Gastrocnemius medialis (tissue), 4 donors: ENCODE results near the gene KRTAP4-8. TPM values are rescaled to one million over a fixed set of nuclear protein-coding genes. Genes with fewer than 3 reads are reported as not detected.
"Not testable (repeated sequence)": the region's sequence is repeated elsewhere in the genome, so short reads cannot be mapped to it uniquely, and the experiment has no call there.

Experiments
- ATAC-seq, 2 donors: fragments of 150-250 bp; one replicate each; pipeline ENCODE4 v1.9.1; 2016
- DNase-seq, 2 donors: peaks; one replicate each; pipeline ENCODE4 v3.0.0-alpha.2; 2019
- H3K27ac ChIP-seq, 4 donors: fragments of 200-600 bp; sonication (generic); 1 replicate in 1 of 4; 2 replicates in 3 of 4; pipeline ENCODE4 v1.5.1; 2016 to 2018; ENCODE audit warnings: mild to moderate bottlenecking in 2 of 4, moderate library complexity in 1 of 4
- H3K27me3 ChIP-seq, 3 donors: fragments of 200-600 bp; sonication (generic) in 2 of 3; 1 replicate in 1 of 3; 2 replicates in 2 of 3; pipeline versions ENCODE4 v1.5.1 to v1.6.0; 2016 to 2019; ENCODE audit warnings: mild to moderate bottlenecking in 1 of 3, moderate library complexity in 1 of 3
- H3K36me3 ChIP-seq, 2 donors: fragments of 200-600 bp; sonication (generic) in 1 of 2; one replicate each; pipeline ENCODE4 v1.5.1; 2017 to 2018
- H3K4me1 ChIP-seq, 2 donors: fragments of 200-600 bp; sonication (generic) in 1 of 2; one replicate each; pipeline ENCODE4 v1.5.1; 2016 to 2017; ENCODE audit warnings: mild to moderate bottlenecking in 2 of 2
- H3K4me3 ChIP-seq, 4 donors: fragments of 200-600 bp; sonication (generic) in 3 of 4; 1 replicate in 1 of 4; 2 replicates in 3 of 4; pipeline ENCODE4 v1.5.1; 2016 to 2019; ENCODE audit warnings: mild to moderate bottlenecking in 2 of 4
- H3K9me3 ChIP-seq, 3 donors: fragments of 200-600 bp; sonication (generic) in 2 of 3; 1 replicate in 1 of 3; 2 replicates in 2 of 3; pipeline ENCODE4 v1.5.1; 2016 to 2019
- CTCF ChIP-seq, 5 experiments: fragments of 450-650 bp in 3 of 5; fragments of 200-600 bp in 2 of 5; sonication (generic) in 2 of 5; IDR thresholded peaks in 4 of 5; conservative IDR thresholded peaks in 1 of 5; 1 replicate in 4 of 5; 2 replicates in 1 of 5; pipeline ENCODE4 v1.5.1; 2016 to 2019; ENCODE audit warnings: antibody characterized with exemption in 5 of 5, mild to moderate bottlenecking in 3 of 5, moderate library complexity in 3 of 5
- POLR2A ChIP-seq, 2 donors: fragments of 450-650 bp; IDR thresholded peaks; one replicate each; pipeline ENCODE4 v1.6.1; 2017; ENCODE audit warnings: antibody characterized with exemption in 2 of 2, mild to moderate bottlenecking in 2 of 2, moderate library complexity in 2 of 2
- in situ Hi-C, 4 donors: fragments of 200-750 bp; cut with MboI; loops; one replicate each; pipeline versions ENCODE4 v1.15.0 to v1.8.0; 2017; ENCODE audit warnings: low sequenced_read_pairs in 4 of 4
- intact Hi-C: fragments of 100-400 bp; cut with DNase I; formaldehyde crosslinking; loops from one replicate; pipeline ENCODE4 v1.15.1; 2023; ENCODE audit warnings: low total_unique reads
- total RNA-seq, 4 donors: library from RNA; depleted of rRNA; stranded (reverse); fragments of >200 nt; gene quantifications; one replicate each; pipeline versions ENCODE4 v1.1.0 to v1.2.3, GENCODE V29; 2016

The KRTAP4-8 gene
- total RNA-seq, 4 donors from 2014 or later: not detected

GRCh38 chr17:41127371-41127770 lies 29.4 kb upstream of the KRTAP4-8 start:
- no peaks in the 10 kb centered on the region for H3K4me1 ChIP-seq
- H3K27me3 ChIP-seq: peaks cover 0 to 4% (median 0%) of the 10 kb centered on the region in 3 donors
- ATAC-seq (no peak), DNase-seq (no peak)
- H3K27ac ChIP-seq: no peak overlapping the region
- intact Hi-C loops (no loop called here), in situ Hi-C loops (no loop called here)
- H3K4me3 ChIP-seq: no peak overlapping the region
- no peak for TF ChIP-seq CTCF (IDR thresholded peaks at IDR 0.05 in 4 of 5, conservative IDR thresholded peaks at IDR 0.05 in 1 of 5)
- TF ChIP-seq POLR2A (IDR thresholded peaks at IDR 0.05): no peak
- no peaks in the 10 kb centered on the region for H3K36me3 ChIP-seq
- H3K9me3 ChIP-seq: no peaks in the 10 kb centered on the region

- TF ChIP-seq CTCF (IDR thresholded peaks at IDR 0.05 in 4 of 5, conservative IDR thresholded peaks at IDR 0.05 in 1 of 5) (no peak), POLR2A (IDR thresholded peaks at IDR 0.05) (no peak)
- Histone ChIP-seq H3K4me3 (no peak overlapping the region), H3K36me3 (no peaks in the 10 kb centered on the region), H3K27ac (no peak overlapping the region), H3K9me3 (no peaks in the 10 kb centered on the region), H3K4me1 (no peaks in the 10 kb centered on the region), H3K27me3 (peaks cover 0 to 4% (median 0%) of the 10 kb centered on the region in 3 donors)
- in situ Hi-C loops (no loop called here), intact Hi-C loops (no loop called here)
- DNase-seq (no peak), ATAC-seq (no peak)
These were observed 28.5 kb upstream of the KRTAP4-8 start for GRCh38 chr17:41126412-41126811.

GRCh38 chr17:41125064-41125463 lies 27.1 kb upstream of the KRTAP4-8 start:
- no peak overlapping the region for H3K27ac ChIP-seq
- H3K36me3 ChIP-seq: no peaks in the 10 kb centered on the region
- TF ChIP-seq CTCF (IDR thresholded peaks at IDR 0.05 in 4 of 5, conservative IDR thresholded peaks at IDR 0.05 in 1 of 5) (no peak), POLR2A (IDR thresholded peaks at IDR 0.05) (no peak)
- no peaks in the 10 kb centered on the region for H3K4me1 ChIP-seq
- in situ Hi-C loops: no loop called here
- no peak for ATAC-seq
- no peak for DNase-seq
- intact Hi-C loops: no loop called here
- no peaks in the 10 kb centered on the region for H3K9me3 ChIP-seq
- peaks cover 0 to 4% (median 0%) of the 10 kb centered on the region in 3 donors for H3K27me3 ChIP-seq
- H3K4me3 ChIP-seq: no peak overlapping the region

GRCh38 chr17:41123991-41124371 lies 26.0 kb upstream of the KRTAP4-8 start, which contains the start of gene KRTAP4-12:
KRTAP4-12 (minus strand) TSS chr17:41124182; CDS start chr17:41124122, 60 bp downstream.
- ATAC-seq, intact Hi-C loops, in situ Hi-C loops, H3K36me3 ChIP-seq, H3K4me3 ChIP-seq, H3K4me1 ChIP-seq, H3K27ac ChIP-seq, H3K9me3 ChIP-seq, H3K27me3 ChIP-seq, DNase-seq: not testable (repeated sequence)

GRCh38 chr17:41123292-41123990 lies 25.5 kb upstream of the KRTAP4-8 start:
- H3K9me3 ChIP-seq, intact Hi-C loops, ATAC-seq, in situ Hi-C loops, DNase-seq, H3K27ac ChIP-seq, H3K27me3 ChIP-seq, H3K4me3 ChIP-seq, H3K4me1 ChIP-seq, H3K36me3 ChIP-seq: not testable (repeated sequence)

- in situ Hi-C loops: no loop called here
- no peak for DNase-seq
- H3K27me3 ChIP-seq: peaks cover 0 to 7% (median 0%) of the 10 kb centered on the region in 3 donors
These were observed 23.8 kb upstream of the KRTAP4-8 start for GRCh38 chr17:41121742-41122141.

More at GRCh38 chr17:41121742-41122141, 23.8 kb upstream of the KRTAP4-8 start:
- no peaks in the 10 kb centered on the region for H3K36me3 ChIP-seq
- no peak overlapping the region for H3K27ac ChIP-seq
- H3K4me3 ChIP-seq: no peak overlapping the region
- H3K4me1 ChIP-seq: no peaks in the 10 kb centered on the region
- intact Hi-C loops: no loop called here
- no peaks in the 10 kb centered on the region for H3K9me3 ChIP-seq
- TF ChIP-seq POLR2A (IDR thresholded peaks at IDR 0.05): no peak
- TF ChIP-seq CTCF (IDR thresholded peaks at IDR 0.05 in 4 of 5, conservative IDR thresholded peaks at IDR 0.05 in 1 of 5): no peak
- no peak for ATAC-seq
